ENCODE data around the gene TRAPPC3.
A peak's percentile ranks its signal among the peaks of the same experiment; 100 is the strongest.

TRAPPC3 gene

DNA sequence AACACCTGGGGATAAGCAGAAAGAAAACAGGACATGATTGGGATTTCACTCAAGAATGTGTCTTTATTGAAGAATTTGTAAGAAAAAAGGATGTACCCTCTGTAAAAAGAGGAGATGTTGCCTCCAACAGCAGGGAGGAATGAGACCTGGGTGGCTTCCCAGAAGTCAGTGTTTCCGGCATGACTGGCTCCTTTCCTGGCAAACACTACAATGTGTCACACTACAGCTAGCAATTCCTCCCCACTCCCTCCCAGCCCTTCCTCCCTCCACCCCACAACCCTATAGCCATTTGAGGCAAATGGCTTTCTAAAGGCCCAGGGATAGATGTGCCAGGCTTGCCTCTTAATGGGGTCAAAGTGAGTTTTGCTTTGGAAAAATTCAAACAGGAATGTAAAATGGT, 12.8 kb downstream of the TRAPPC3 start:
- peak; percentile 64 to 84 for DNase-seq
- no peak for TF ChIP-seq CTCF (IDR thresholded peaks at IDR 0.05)

DNA sequence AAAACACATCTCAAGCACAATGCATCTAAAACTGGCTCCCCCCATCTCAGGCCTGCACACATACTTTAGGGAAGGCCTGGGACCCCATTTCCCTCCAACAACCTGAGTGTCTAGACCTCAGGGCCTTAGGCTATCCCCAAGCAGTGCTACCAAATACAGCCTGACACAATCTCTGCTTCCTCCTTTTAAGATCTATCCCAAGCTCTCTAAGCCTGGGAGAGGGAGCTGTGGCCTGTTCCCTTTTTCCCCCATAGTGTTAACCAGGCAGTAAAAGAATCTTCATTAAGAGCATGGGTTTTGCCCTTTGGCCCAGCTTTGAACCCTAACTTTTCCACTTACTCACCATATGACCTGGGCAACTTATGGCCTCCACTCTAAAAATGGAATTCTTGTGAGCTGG, 13.5 kb downstream of the TRAPPC3 start:
- peaks cover 7 to 65% (median 44%) of the 10 kb centered on the region in 4 donors for H3K4me1 ChIP-seq
- H3K4me3 ChIP-seq = no peak overlapping the region
- TF ChIP-seq CTCF (IDR thresholded peaks at IDR 0.05) = no peak
- no peaks in the 10 kb centered on the region for H3K27me3 ChIP-seq
- no peaks in the 10 kb centered on the region for H3K9me3 ChIP-seq
- intact Hi-C loops (cut with DNase I; ENCODE audit: low total_unique reads) = loop anchor here (1.0 kb wide), 1 partner anchor 35 kb away; no protein-coding TSS in a partner anchor
- H3K36me3 ChIP-seq = peaks cover 20 to 38% (median 24%) of the 10 kb centered on the region in 3 donors
- no peak for DNase-seq
- H3K27ac ChIP-seq = peak overlapping the region; percentile 76 to 77

More for the DNA sequence above, 12.8 kb downstream of the TRAPPC3 start:
- peaks cover 7 to 70% (median 44%) of the 10 kb centered on the region in 4 donors for H3K4me1 ChIP-seq
- intact Hi-C loops (cut with DNase I; ENCODE audit: low total_unique reads) = no loop called here
- no peaks in the 10 kb centered on the region for H3K27me3 ChIP-seq
- no peak overlapping the region for H3K4me3 ChIP-seq
- H3K27ac ChIP-seq = peak overlapping the region; percentile 76 to 77
- peaks cover 20 to 38% (median 24%) of the 10 kb centered on the region in 3 donors for H3K36me3 ChIP-seq
- H3K9me3 ChIP-seq = no peaks in the 10 kb centered on the region

DNA sequence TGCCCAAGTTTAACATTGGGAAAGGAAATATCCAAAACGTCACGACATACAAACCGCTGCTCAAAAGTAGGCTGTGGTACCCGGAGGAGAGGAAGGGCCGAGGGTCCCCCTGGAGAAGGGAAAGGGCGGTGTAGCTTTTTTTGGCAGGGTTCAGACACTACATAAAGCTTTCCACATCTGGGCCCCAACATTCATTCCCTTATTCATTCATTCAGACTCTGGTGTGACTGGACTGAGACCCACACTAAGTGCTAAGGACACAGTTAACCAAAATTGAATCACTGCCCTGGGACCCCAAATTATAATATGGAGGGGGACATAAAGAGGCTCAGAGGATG, 14.0 kb downstream of the TRAPPC3 start:
- intact Hi-C loops (cut with DNase I; ENCODE audit: low total_unique reads) = loop anchor here (1.0 kb wide), 1 partner anchor 35 kb away; no protein-coding TSS in a partner anchor
- no peak for DNase-seq
- Histone ChIP-seq H3K27me3 (no peaks in the 10 kb centered on the region), H3K36me3 (peaks cover 20 to 38% (median 24%) of the 10 kb centered on the region in 3 donors), H3K4me1 (peaks cover 7 to 60% (median 42%) of the 10 kb centered on the region in 4 donors), H3K4me3 (no peak overlapping the region), H3K9me3 (no peaks in the 10 kb centered on the region), H3K27ac (peak overlapping the region; percentile 76 to 77)
- TF ChIP-seq CTCF (IDR thresholded peaks at IDR 0.05) = no peak

GRCh38 chr1:36134505-36135329, 14.6 kb downstream of the TRAPPC3 start:
- intact Hi-C loops (cut with DNase I; ENCODE audit: low total_unique reads) = loop anchor here (1.0 kb wide), 1 partner anchor 34 kb away; no protein-coding TSS in a partner anchor
- Histone ChIP-seq H3K4me3 (no peak overlapping the region), H3K4me1 (peaks cover 7 to 54% (median 41%) of the 10 kb centered on the region in 4 donors), H3K27ac (peak overlapping the region; percentile 76 to 77), H3K36me3 (peaks cover 20 to 32% (median 24%) of the 10 kb centered on the region in 3 donors), H3K27me3 (no peaks in the 10 kb centered on the region), H3K9me3 (no peaks in the 10 kb centered on the region)
- peak; percentile 58 to 81 for DNase-seq
- peak; percentile 76 to 90 for TF ChIP-seq CTCF (IDR thresholded peaks at IDR 0.05)

DNA sequence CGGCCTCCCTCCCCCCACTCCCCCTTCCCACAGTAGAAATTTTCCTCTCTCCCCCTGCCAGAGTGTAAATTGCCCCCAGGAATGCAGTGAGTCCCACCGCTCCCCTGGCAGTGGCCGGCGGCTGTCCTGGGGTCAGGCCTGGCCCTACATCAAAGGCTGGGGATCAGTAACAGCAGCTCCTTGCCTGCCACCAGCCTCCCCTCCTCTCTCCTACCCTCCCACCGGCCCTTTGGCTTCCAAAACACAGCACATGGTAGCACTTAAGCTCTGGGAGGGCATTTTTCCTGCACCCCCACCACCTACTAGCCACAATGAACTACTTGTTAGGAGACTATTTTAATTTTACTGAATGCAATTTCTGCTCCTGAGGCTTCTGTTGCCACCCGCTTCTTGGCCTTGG, 15.3 kb downstream of the TRAPPC3 start:
- no peak for TF ChIP-seq CTCF (IDR thresholded peaks at IDR 0.05)
- peak overlapping the region; percentile 76 to 77 for H3K27ac ChIP-seq
- intact Hi-C loops (cut with DNase I; ENCODE audit: low total_unique reads) = no loop called here
- no peaks in the 10 kb centered on the region for H3K9me3 ChIP-seq
- H3K36me3 ChIP-seq = peaks cover 14 to 26% (median 18%) of the 10 kb centered on the region in 3 donors
- peaks cover 7 to 52% (median 41%) of the 10 kb centered on the region in 4 donors for H3K4me1 ChIP-seq
- no peak overlapping the region for H3K4me3 ChIP-seq
- H3K27me3 ChIP-seq = no peaks in the 10 kb centered on the region
- DNase-seq = no peak
